Lung (tissue), 16 donors: Measurements from ENCODE around the gene CELA3A. TPM values are rescaled to one million over a fixed set of nuclear protein-coding genes. Genes with fewer than 3 reads are reported as not detected.

ENCODE experiments used
- ATAC-seq: fragments of 200-7000 bp; cut with Tn5 transposase; one replicate; pipeline ENCODE4 v1.9.1; 2020; ENCODE audit warnings: moderate number of reproducible peaks; ENCODE audit not compliant: insufficient read depth, low FRiP score
- DNase-seq, 3 donors: peaks; one replicate each; pipeline ENCODE4 v3.0.0-alpha.2; 2013 to 2017
- H3K27ac ChIP-seq, 2 donors: one replicate each; pipeline ENCODE4 v1.5.1; 2013; ENCODE audit warnings: mild to moderate bottlenecking in 2 of 2, moderate library complexity in 2 of 2, control low read depth in 1 of 2, inconsistent platforms in 1 of 2, low read depth in 1 of 2, low read length in 1 of 2
- H3K27me3 ChIP-seq, 3 donors: one replicate each; pipeline ENCODE4 v1.5.1; 2013; ENCODE audit warnings: low read length in 2 of 3; ENCODE audit not compliant: control insufficient read depth in 3 of 3, insufficient read depth in 3 of 3
- H3K36me3 ChIP-seq, 4 donors: one replicate each; pipeline ENCODE4 v1.5.1; 2013; ENCODE audit warnings: low read length in 4 of 4, mild to moderate bottlenecking in 1 of 4, moderate library complexity in 1 of 4; ENCODE audit not compliant: control insufficient read depth in 4 of 4, insufficient read depth in 4 of 4
- H3K4me1 ChIP-seq, 5 donors: one replicate each; pipeline ENCODE4 v1.5.1; 2013; ENCODE audit warnings: low read length in 5 of 5, mild to moderate bottlenecking in 2 of 5, moderate library complexity in 1 of 5; ENCODE audit not compliant: control insufficient read depth in 5 of 5, insufficient read depth in 5 of 5
- H3K4me3 ChIP-seq: one replicate; pipeline ENCODE4 v1.5.1; 2013; ENCODE audit warnings: mild to moderate bottlenecking, control low read depth, moderate library complexity
- H3K9ac ChIP-seq, 2 donors: one replicate each; pipeline ENCODE4 v1.5.1; 2013; ENCODE audit warnings: low read length in 2 of 2, control low read depth in 1 of 2; ENCODE audit not compliant: insufficient read depth in 1 of 2
- H3K9me3 ChIP-seq, 4 donors: one replicate each; pipeline ENCODE4 v1.5.1; 2013; ENCODE audit warnings: low read length in 3 of 4, mild to moderate bottlenecking in 1 of 4, moderate library complexity in 1 of 4; ENCODE audit not compliant: control insufficient read depth in 4 of 4, insufficient read depth in 3 of 4
- CTCF ChIP-seq: IDR thresholded peaks from 2 replicates; pipeline ENCODE4 v1.5.1; 2012; ENCODE audit warnings: mild to moderate bottlenecking; ENCODE audit errors: control extremely low read depth, extremely low read depth
- WGBS, 2 donors: extraction: QIAGEN DNeasy Blood & Tissue Kit; methylation state at CpG; one replicate each; pipeline ENCODE4 v1.1.7; 2013; 5-methylcytosine and 5-hydroxymethylcytosine counted together
- long read RNA-seq, 5 donors: transcript quantifications; one replicate each; lab custom pipeline, GENCODE V29; 2026
- polyA plus RNA-seq, 2 donors: library from polyadenylated mRNA; stranded (reverse); fragments of 200-250 nt; gene quantifications; one replicate each; pipeline ENCODE4 v1.2.1, GENCODE V29; 2013
- total RNA-seq, 2 donors: library from RNA; depleted of rRNA in 1 of 2; stranded (reverse); fragments of >200 nt in 1 of 2; gene quantifications; one replicate each; pipeline ENCODE4 v1.2.1, GENCODE V29; 2014 to 2021
- donor health status: control.
- donor health status: control.
- donor health status: Bipolar disorder and iron deficiency.
- donor health status: healthy.
- donor health status: DM: yes; HTN: yes; CAD: no.

CELA3A gene
- total RNA-seq (10 to 100 TPM in 1 of 2 donors, not detected in 1; 11.7 TPM), polyA plus RNA-seq (under 1 TPM; 0.26 to 0.92 TPM)
- long read RNA-seq, donor 1 = 0 reads
- long read RNA-seq, donor 2 = 0 reads
- long read RNA-seq, donor 3 = 0 reads
- long read RNA-seq, donor 4 = 0 reads
- long read RNA-seq, donor 5 = 0 reads

- Histone ChIP-seq H3K9ac (no peak within 1 kb of the TSS), H3K4me1 (no peaks in the 10 kb centered on the region), H3K9me3 (no peaks in the 10 kb centered on the region), H3K4me3 (no peak within 1 kb of the TSS), H3K27ac (no peak within 1 kb of the TSS), H3K27me3 (no peaks in the 10 kb centered on the region), H3K36me3 (no peaks in the 10 kb centered on the region)
- WGBS, 2 donors = 75 to 95% methylated on average over 5 of the region's 5 CpGs
- no peak for TF ChIP-seq CTCF
- ATAC-seq (no peak), DNase-seq (no peak)
These were observed at the start of gene CELA3A for GRCh38 chr1:22001409-22001808. TSS of gene CELA3A (plus strand) at chr1:22001657. CDS start at chr1:22001675, 18 bp downstream.

- 79 to 95% methylated on average over 6 of the region's 6 CpGs for WGBS, 2 donors
- Histone ChIP-seq H3K9me3 (no peaks in the 10 kb centered on the region), H3K36me3 (no peaks in the 10 kb centered on the region), H3K4me1 (peaks cover 0 to 19% (median 10%) of the 10 kb centered on the region in 5 donors), H3K27ac (no peak overlapping the region), H3K9ac (no peak overlapping the region), H3K27me3 (no peaks in the 10 kb centered on the region), H3K4me3 (no peak overlapping the region)
- no peak for ATAC-seq
- TF ChIP-seq CTCF = no peak
- DNase-seq = no peak
These were observed 48.5 kb upstream of the CELA3A start for GRCh38 chr1:21952786-21953520.

GRCh38 chr1:21955058-21955457 is 46.4 kb upstream of the CELA3A start:
- Histone ChIP-seq H3K27me3 (no peaks in the 10 kb centered on the region), H3K4me1 (peaks cover 0 to 22% (median 10%) of the 10 kb centered on the region in 5 donors), H3K36me3 (no peaks in the 10 kb centered on the region), H3K9me3 (no peaks in the 10 kb centered on the region), H3K9ac (no peak overlapping the region), H3K27ac (no peak overlapping the region), H3K4me3 (no peak overlapping the region)
- no peak for ATAC-seq
- WGBS, 2 donors = 79 to 82% methylated on average over 16 of the region's 16 CpGs
- DNase-seq = no peak
- TF ChIP-seq CTCF = no peak
